ENCODE data around the gene ABLIM2. TPM values are rescaled to one million over a fixed set of nuclear protein-coding genes. Genes with fewer than 3 reads are reported as not detected.

ABLIM2 gene
- total RNA-seq, 4 donors from 2014 or later, result 5.9 to 20.0 (median 8.6) TPM

DNA sequence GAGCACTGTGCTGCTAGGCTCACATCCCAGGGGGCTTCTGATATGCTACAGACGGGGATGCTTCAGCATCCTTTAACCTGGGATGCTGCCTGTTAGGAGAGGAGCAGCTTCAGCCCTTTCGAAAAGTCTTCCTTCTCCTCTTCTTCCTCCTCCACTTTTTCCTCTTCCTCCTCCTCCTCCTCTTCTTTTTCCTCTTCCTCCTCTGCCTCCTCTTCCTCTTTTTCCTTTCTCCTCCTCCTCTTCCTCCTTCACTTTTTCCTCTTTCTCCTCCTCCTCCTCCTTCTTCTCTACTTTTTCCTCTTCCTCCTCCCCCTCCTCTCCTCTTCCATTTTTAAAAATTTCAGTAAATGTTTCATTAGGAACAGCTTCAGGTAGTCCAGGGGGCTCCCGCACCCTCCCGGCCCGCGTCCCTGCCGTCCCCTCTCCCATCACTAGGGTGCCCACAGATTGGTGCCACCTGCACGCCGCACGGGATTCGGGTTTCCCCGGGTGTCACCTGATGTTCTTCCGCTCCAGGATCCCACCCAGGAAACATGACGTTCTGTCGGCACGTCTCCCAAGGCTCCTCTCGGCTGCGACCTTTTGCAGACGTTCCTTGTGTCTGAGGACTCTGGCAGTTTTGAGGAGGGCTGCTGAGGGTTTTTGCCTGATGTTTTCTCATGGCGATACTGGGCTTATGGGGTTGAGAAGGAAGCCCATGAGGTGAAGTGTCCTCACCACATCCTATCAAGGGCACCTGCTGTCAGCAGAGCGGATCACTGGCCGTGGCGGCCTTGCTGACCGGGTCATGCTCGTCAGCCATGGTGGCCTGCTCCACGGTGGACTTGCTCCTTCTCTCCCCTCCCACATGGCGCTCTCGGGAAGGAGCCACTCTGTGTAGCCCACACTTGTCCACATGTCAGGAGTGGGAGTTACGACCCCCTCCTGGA lies 135.6 kb downstream of the ABLIM2 start:
- TF ChIP-seq, protein P1, sequence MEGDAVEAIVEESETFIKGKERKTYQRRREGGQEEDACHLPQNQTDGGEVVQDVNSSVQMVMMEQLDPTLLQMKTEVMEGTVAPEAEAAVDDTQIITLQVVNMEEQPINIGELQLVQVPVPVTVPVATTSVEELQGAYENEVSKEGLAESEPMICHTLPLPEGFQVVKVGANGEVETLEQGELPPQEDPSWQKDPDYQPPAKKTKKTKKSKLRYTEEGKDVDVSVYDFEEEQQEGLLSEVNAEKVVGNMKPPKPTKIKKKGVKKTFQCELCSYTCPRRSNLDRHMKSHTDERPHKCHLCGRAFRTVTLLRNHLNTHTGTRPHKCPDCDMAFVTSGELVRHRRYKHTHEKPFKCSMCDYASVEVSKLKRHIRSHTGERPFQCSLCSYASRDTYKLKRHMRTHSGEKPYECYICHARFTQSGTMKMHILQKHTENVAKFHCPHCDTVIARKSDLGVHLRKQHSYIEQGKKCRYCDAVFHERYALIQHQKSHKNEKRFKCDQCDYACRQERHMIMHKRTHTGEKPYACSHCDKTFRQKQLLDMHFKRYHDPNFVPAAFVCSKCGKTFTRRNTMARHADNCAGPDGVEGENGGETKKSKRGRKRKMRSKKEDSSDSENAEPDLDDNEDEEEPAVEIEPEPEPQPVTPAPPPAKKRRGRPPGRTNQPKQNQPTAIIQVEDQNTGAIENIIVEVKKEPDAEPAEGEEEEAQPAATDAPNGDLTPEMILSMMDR (IDR thresholded peaks at IDR 0.05; ENCODE audit: low read depth), result no peak

DNA sequence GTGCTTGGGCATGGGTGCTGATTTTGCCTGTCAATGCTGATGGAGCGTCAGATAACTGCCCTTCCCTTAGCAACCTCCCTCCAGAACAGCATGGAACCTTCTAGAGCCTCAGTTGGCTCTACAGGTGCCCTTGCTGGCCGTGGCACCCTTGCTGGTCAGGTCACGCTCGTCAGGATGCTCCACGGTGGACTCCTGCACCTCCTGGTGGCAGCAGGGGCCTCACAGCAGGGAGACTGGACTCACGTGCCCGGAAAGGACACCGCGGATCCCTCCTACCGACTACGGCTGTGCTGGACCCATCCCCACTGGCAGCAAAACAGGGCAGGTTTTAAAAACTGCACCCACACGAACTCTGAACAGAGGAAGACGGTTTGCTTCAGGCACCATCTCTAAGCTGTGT lies 136.8 kb downstream of the ABLIM2 start:
- TF ChIP-seq, protein P1 (IDR thresholded peaks at IDR 0.05; ENCODE audit: low read depth), result no peak

DNA sequence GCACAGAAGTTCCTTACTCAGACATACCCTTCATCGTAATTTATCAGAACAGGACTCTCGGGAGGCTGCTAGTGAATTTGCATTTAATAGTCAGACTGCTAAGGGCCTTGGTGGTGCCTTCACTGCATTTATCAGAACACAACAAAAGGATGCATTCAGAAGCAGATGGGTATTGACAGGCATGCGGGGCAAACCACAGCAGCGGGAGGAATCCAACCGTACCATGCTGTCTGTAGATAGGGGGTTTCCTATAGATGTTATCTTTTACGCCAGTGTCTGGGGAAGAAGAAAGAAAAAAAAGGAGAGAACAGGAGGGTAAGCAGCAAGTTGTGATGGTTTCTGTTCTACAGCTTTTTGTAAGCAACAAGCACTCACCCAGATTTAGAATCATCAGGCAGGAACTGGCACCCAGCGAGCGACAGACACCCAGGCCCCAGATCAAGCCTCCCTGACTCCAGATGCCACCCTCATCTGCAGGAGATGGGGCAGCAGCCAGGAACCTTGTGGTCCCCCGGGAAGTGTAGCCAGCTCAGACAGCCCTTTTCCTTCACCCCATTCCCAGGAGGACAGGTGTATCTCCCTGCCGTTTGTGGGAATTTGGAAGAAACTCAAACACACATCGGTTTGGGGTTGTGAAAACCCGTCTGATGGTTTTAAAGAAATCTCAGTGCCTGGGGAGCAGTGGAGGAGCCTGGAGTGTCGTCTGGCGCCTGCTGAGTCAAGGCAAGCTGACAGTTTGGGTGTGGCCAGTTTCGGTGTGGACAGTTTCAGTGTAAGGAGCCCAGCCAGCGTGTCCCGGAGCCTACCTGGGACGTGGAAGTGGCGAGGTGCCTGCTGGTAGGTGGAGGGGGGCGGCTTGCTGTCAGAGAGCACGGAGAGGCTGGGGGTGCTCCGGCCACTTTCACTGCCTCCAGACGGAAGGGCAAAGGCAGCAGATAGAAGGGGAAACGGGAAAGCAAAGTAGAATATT lies 138.9 kb downstream of the ABLIM2 start:
- TF ChIP-seq, protein P1 (IDR thresholded peaks at IDR 0.05; ENCODE audit: low read depth), result no peak

DNA sequence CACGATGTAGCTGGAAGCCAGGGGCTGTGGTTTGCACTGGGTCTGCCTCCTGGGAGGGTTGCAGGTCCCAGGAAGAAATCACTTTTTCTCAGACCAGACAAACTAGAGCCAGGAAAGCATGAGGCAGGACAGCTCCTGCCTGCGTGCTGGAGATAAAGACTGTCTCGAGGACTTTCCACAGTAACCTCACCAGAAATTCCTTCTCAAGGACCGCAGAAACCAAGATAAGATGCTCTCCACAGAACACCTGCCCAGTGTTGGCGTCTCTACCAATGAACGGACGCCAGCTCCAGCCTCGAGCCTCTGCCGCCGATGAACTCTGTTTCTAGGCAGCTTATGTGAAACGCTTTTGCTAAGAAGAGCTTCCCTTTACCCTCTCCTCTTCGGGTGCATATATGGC lies 142.1 kb downstream of the ABLIM2 start:
- TF ChIP-seq, protein P1 (IDR thresholded peaks at IDR 0.05; ENCODE audit: low read depth), result no peak

DNA sequence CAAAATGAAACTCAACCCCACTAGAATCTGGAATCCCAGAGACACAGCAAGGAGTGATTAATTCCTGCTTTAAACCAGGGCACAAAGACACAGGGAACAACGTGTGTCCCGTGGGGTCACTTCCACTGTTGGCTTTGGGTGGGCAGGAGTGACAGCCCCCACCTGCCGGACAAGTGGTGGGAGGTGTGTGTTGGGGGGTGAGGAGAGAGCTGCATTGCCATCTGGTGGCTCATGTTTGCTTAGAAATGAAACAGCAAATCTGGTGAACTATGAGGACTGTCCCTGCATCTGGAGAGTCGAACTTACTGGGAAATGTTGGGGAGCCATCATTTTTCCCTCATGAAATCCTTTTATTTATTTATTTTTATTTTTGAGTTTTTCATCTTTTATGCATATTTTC lies 143.1 kb downstream of the ABLIM2 start:
- TF ChIP-seq, protein P1 (IDR thresholded peaks at IDR 0.05; ENCODE audit: low read depth), result no peak

DNA sequence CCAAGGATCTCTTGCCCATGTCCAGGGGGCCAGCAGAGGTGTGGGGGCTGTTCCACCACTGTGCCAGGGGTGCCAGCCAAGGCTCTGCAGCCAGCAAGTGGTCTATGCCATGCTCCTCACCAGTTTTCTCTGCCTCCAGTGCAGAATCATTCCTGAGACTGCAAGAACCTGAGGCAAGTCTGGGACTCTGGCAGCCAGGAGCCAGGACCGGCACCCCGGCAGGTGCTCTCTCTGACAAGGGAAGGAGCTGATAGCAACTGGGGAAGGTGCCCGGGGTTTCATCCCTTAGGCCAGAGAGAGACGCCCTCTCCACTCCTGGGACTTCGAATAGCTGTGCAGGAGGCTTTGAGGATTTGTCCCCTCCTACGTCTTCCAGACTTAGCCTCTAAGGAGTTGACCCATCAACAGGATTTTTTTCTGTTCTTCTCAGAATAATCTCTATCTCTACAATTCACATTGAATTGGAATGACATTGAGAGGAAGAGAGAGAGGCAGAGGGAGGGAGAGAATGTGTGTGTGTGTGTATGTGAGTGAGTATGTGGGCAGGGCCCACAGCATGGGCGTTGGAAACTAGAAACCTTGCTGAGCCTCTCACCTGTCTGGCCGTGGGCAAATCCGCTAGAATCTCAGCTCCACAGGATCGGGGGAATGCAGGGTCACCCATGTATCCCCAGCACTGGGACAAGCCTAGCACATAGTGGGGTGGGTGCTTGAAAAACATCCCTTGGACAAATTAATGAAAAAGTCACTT lies 144.5 kb downstream of the ABLIM2 start:
- TF ChIP-seq, protein P1 (IDR thresholded peaks at IDR 0.05; ENCODE audit: low read depth), result no peak
